Measurements from ENCODE around the gene SPINT1.
"Not testable (repeated sequence)": the region's sequence is repeated elsewhere in the genome, so short reads cannot be mapped to it uniquely, and the experiment has no call there.

SPINT1 gene

GRCh38 chr15:40830884-40831283 lies 13.0 kb upstream of the SPINT1 start:
- DNase-seq: no peak

GRCh38 chr15:40831861-40832260 lies 12.0 kb upstream of the SPINT1 start:
- DNase-seq: no peak

GRCh38 chr15:40832903-40833302 lies 10.9 kb upstream of the SPINT1 start:
- DNase-seq: no peak

- DNase-seq: no peak
These were observed 7.8 kb upstream of the SPINT1 start for GRCh38 chr15:40836020-40836419.

GRCh38 chr15:40838756-40839155 lies 5.1 kb upstream of the SPINT1 start:
- DNase-seq: no peak

- DNase-seq: no peak
These were observed 2.1 kb upstream of the SPINT1 start for GRCh38 chr15:40841741-40842140.

GRCh38 chr15:40843261-40843884 lies 475 bp upstream of the SPINT1 start:
- no peak for DNase-seq

- DNase-seq: no peak
These were observed 815 bp downstream of the SPINT1 start for GRCh38 chr15:40844696-40845030.

- DNase-seq: no peak
These were observed 1.2 kb downstream of the SPINT1 start for GRCh38 chr15:40845036-40845435.

- no peak for DNase-seq
These were observed 1.9 kb downstream of the SPINT1 start for GRCh38 chr15:40845511-40846284.

GRCh38 chr15:40846841-40847222 lies 3.0 kb downstream of the SPINT1 start:
- DNase-seq: no peak

- DNase-seq: peak; percentile 93
These were observed 3.5 kb downstream of the SPINT1 start for GRCh38 chr15:40847223-40847961.

GRCh38 chr15:40850576-40851112 lies 6.8 kb downstream of the SPINT1 start:
- DNase-seq: no peak

- no peak for DNase-seq
These were observed 8.7 kb downstream of the SPINT1 start for GRCh38 chr15:40852529-40852928.

- no peak for DNase-seq
These were observed 9.5 kb downstream of the SPINT1 start for GRCh38 chr15:40853241-40853890.

- no peak for DNase-seq
These were observed 10.3 kb downstream of the SPINT1 start for GRCh38 chr15:40854161-40854560.

- no peak for DNase-seq
These were observed 11.9 kb downstream of the SPINT1 start for GRCh38 chr15:40855706-40856234.

- no peak for DNase-seq
These were observed 12.9 kb downstream of the SPINT1 start for GRCh38 chr15:40856746-40857145.

GRCh38 chr15:40857601-40858341 lies 13.9 kb downstream of the SPINT1 start:
- DNase-seq: peak; percentile 74

- DNase-seq: no peak
These were observed 14.9 kb downstream of the SPINT1 start for GRCh38 chr15:40858706-40859105.

GRCh38 chr15:40859206-40859851 lies 15.5 kb downstream of the SPINT1 start:
- DNase-seq: peak; percentile 70

GRCh38 chr15:40861147-40861546 lies 17.3 kb downstream of the SPINT1 start:
- not testable (repeated sequence) for DNase-seq
